HCT116 (cell line): Measurements from ENCODE around the gene MESD. TPM values are rescaled to one million over a fixed set of nuclear protein-coding genes. Genes with fewer than 3 reads are reported as not detected.
A peak's percentile ranks its signal among the peaks of the same experiment; 100 is the strongest.

Source experiments
- ATAC-seq: fragments of 200-7000 bp; cut with Tn5 transposase; 2 replicates; pipeline ENCODE4 v1.9.1; 2020; ENCODE audit warnings: mild to moderate bottlenecking, moderate library complexity
- Bru-seq: library from RNA; stranded (reverse); fragments of 400-500 nt; gene quantifications from one replicate; lab custom pipeline; 2021; lab: Mats Ljungman, UMichigan
- BruChase-seq, 2 experiments: library from RNA; stranded (reverse); fragments of 400-500 nt; gene quantifications; one replicate each; lab custom pipeline; 2021; lab: Mats Ljungman, UMichigan
- BruUV-seq: library from RNA; stranded (reverse); fragments of 400-500 nt; replicated peaks from 2 replicates; lab custom pipeline; 2021; lab: Mats Ljungman, UMichigan
- CTCF ChIA-PET: fragments of 300-600 bp; sonication (Branson Sonifier 250); formaldehyde crosslinking; loops from one replicate; lab custom pipeline; 2021; ENCODE audit warnings: antibody characterized with exemption; lab: Charles Lee
- POLR2A ChIA-PET: fragments of 300-600, 350-600 bp; sonication (Branson Sonifier 250); formaldehyde crosslinking; loops from one replicate; lab custom pipeline; 2021; ENCODE audit warnings: antibody characterized with exemption; lab: Charles Lee
- RAD21 ChIA-PET, 2 experiments: fragments of 300-600 bp; sonication (Branson Sonifier 250); formaldehyde crosslinking; loops; one replicate each; lab custom pipeline; 2023; ENCODE audit warnings: low total read pairs in 2 of 2; ENCODE audit not compliant: uncharacterized antibody in 2 of 2, unreplicated experiment in 2 of 2, low non-redundant PET in 1 of 2; lab: Charles Lee
- DNase-seq: peaks from one replicate; pipeline ENCODE4 v3.0.0-alpha.2; 2010; ENCODE audit warnings: low read depth, low spot score
- H2AFZ ChIP-seq: fragments of 200-600 bp; shearing (Covaris generic), sonication (generic); 2 replicates; pipeline ENCODE4 v1.6.1; 2017; ENCODE audit warnings: low read depth, mixed run types, mixed read lengths, antibody characterized with exemption, low read length; ENCODE audit not compliant: poor library complexity, severe bottlenecking
- H3K27ac ChIP-seq: 2 replicates; pipeline ENCODE4 v1.5.1; 2012; ENCODE audit warnings: low read depth, low read length
- H3K27me3 ChIP-seq: fragments of 200-600 bp; sonication (generic); 2 replicates; pipeline ENCODE4 v1.6.1; 2016; ENCODE audit warnings: mixed run types, low read length, mixed read lengths; ENCODE audit not compliant: insufficient read depth
- H3K36me3 ChIP-seq, 2 experiments: fragments of 200-500 bp in 1 of 2; fragments of 200-600 bp in 1 of 2; sonication (Bioruptor generic) in 1 of 2; sonication (generic) in 1 of 2; 2 replicates each; pipeline versions ENCODE4 v1.5.1 to v1.6.1; 2014 to 2016; ENCODE audit warnings: low read length in 2 of 2, inconsistent platforms in 1 of 2, mixed read lengths in 1 of 2, mixed run types in 1 of 2; ENCODE audit not compliant: insufficient read depth in 2 of 2, control insufficient read depth in 1 of 2
- H3K4me1 ChIP-seq, 2 experiments: fragments of 200-600 bp in 1 of 2; sonication (generic) in 1 of 2; 2 replicates each; pipeline versions ENCODE4 v1.5.1 to v1.6.1; 2012 to 2017; ENCODE audit warnings: low read length in 2 of 2, inconsistent platforms in 1 of 2, mild to moderate bottlenecking in 1 of 2, mixed read lengths in 1 of 2, mixed run types in 1 of 2, moderate library complexity in 1 of 2; ENCODE audit not compliant: insufficient read depth in 2 of 2, control insufficient read depth in 1 of 2
- H3K4me2 ChIP-seq: fragments of 200-600 bp; sonication (generic); 2 replicates; pipeline ENCODE4 v1.6.1; 2017; ENCODE audit warnings: mixed run types, low read length, mixed read lengths
- H3K4me3 ChIP-seq, 2 experiments: fragments of 200-600 bp in 1 of 2; sonication (generic) in 1 of 2; replicated peaks in 1 of 2; 2 replicates each; pipeline ENCODE4 v1.5.1; 2011 to 2016; ENCODE audit warnings: low read length in 2 of 2, control low read depth in 1 of 2, low read depth in 1 of 2, mild to moderate bottlenecking in 1 of 2, mixed read lengths in 1 of 2, mixed run types in 1 of 2
- H3K79me2 ChIP-seq: fragments of 200-600 bp; sonication (generic); 2 replicates; pipeline ENCODE4 v1.6.1; 2017; ENCODE audit warnings: mild to moderate bottlenecking, mixed run types, low read length, moderate library complexity, mixed read lengths; ENCODE audit not compliant: insufficient read depth
- H3K9ac ChIP-seq: fragments of 200-600 bp; sonication (generic); 2 replicates; pipeline ENCODE4 v1.6.1; 2016; ENCODE audit warnings: low read length, mixed read lengths
- H3K9me2 ChIP-seq: fragments of 200-600 bp; sonication (generic), shearing (Covaris generic); 2 replicates; pipeline ENCODE4 v1.6.1; 2017; ENCODE audit warnings: mixed run types, mild to moderate bottlenecking, moderate library complexity; ENCODE audit not compliant: insufficient read depth
- H3K9me3 ChIP-seq, 2 experiments: fragments of 200-500 bp in 1 of 2; fragments of 200-600 bp in 1 of 2; sonication (Bioruptor generic) in 1 of 2; sonication (generic) in 1 of 2; 2 replicates each; pipeline ENCODE4 v1.6.1; 2014 to 2017; ENCODE audit warnings: low read length in 2 of 2, mixed read lengths in 2 of 2, inconsistent platforms in 1 of 2, low read depth in 1 of 2, mild to moderate bottlenecking in 1 of 2, mixed run types in 1 of 2, moderate library complexity in 1 of 2; ENCODE audit not compliant: control insufficient read depth in 1 of 2, insufficient read depth in 1 of 2
- H4K20me1 ChIP-seq: fragments of 200-600 bp; sonication (generic), shearing (Covaris generic); 2 replicates; pipeline ENCODE4 v1.6.1; 2017; ENCODE audit warnings: mixed run types, mild to moderate bottlenecking, moderate library complexity; ENCODE audit not compliant: insufficient read depth
- CEBPB ChIP-seq: IDR thresholded peaks from 2 replicates; pipeline ENCODE4 v1.6.1; 2012; ENCODE audit warnings: low read depth
- CTCF ChIP-seq, 3 experiments: fragments of 200-600 bp in 1 of 3; sonication (generic) in 1 of 3; IDR thresholded peaks in 2 of 3; conservative IDR thresholded peaks in 1 of 3; 2 replicates each; pipeline ENCODE4 v1.5.1; 2012 to 2017; ENCODE audit warnings: low read depth in 2 of 3, low read length in 2 of 3, antibody characterized with exemption in 1 of 3, borderline replicate concordance in 1 of 3, control low read depth in 1 of 3, mild to moderate bottlenecking in 1 of 3, mixed read lengths in 1 of 3, mixed run types in 1 of 3, moderate library complexity in 1 of 3; ENCODE audit not compliant: insufficient read depth in 1 of 3
- MAX ChIP-seq: IDR thresholded peaks from 2 replicates; pipeline ENCODE4 v1.6.1; 2012
- POLR2A ChIP-seq: IDR thresholded peaks from 2 replicates; pipeline ENCODE4 v1.7.0; 2011; ENCODE audit warnings: borderline replicate concordance; ENCODE audit not compliant: insufficient read depth, insufficient read length; ENCODE audit errors: extremely low read depth
- POLR2AphosphoS5 ChIP-seq: IDR thresholded peaks from 2 replicates; pipeline ENCODE4 v1.6.1; 2011; ENCODE audit warnings: mild to moderate bottlenecking, low read depth, low read length, moderate library complexity
- SIN3A ChIP-seq: IDR thresholded peaks from 2 replicates; pipeline ENCODE4 v1.6.1; 2012; ENCODE audit warnings: low read depth
- SP1 ChIP-seq: IDR thresholded peaks from 2 replicates; pipeline ENCODE4 v1.6.1; 2012; ENCODE audit warnings: low read depth
- TCF7L2 ChIP-seq: IDR thresholded peaks from 2 replicates; pipeline ENCODE4 v1.7.0; 2011; ENCODE audit warnings: borderline replicate concordance, inconsistent platforms; ENCODE audit not compliant: insufficient read depth, insufficient read length; ENCODE audit errors: extremely low read depth
- YY1 ChIP-seq: IDR thresholded peaks from 2 replicates; pipeline ENCODE4 v1.6.1; 2011; ENCODE audit warnings: low read length, low read depth, moderate library complexity, mild to moderate bottlenecking; ENCODE audit not compliant: insufficient replicate concordance; ENCODE audit errors: extremely low read depth
- ZBTB33 ChIP-seq: IDR thresholded peaks from 2 replicates; pipeline ENCODE4 v1.6.1; 2011; ENCODE audit warnings: mild to moderate bottlenecking, low read length, moderate library complexity; ENCODE audit not compliant: insufficient replicate concordance; ENCODE audit errors: extremely low read depth
- ZFX ChIP-seq: fragments of 450-650 bp; IDR thresholded peaks from 2 replicates; pipeline ENCODE4 v1.6.1; 2017
- intact Hi-C: fragments of 100-400 bp; cut with micrococcal nuclease; formaldehyde crosslinking; loops from 2 replicates; pipeline ENCODE4 v1.10.0; 2022
- long read RNA-seq: library from polyadenylated mRNA; unstranded; transcript quantifications from one replicate; pipeline ENCODE4 v2.0.0, GENCODE V29; 2021; ENCODE audit not compliant: unreplicated experiment
- polyA plus RNA-seq: library from polyadenylated mRNA; unstranded; fragments of >200 nt; gene quantifications from 2 replicates; pipeline ENCODE4 v1.2.1, GENCODE V29; 2012; ENCODE audit warnings: missing spikeins
- total RNA-seq: library from RNA; stranded (reverse); gene quantifications from one replicate; pipeline ENCODE4 v1.2.1, GENCODE V29; 2021; ENCODE audit not compliant: unreplicated experiment

The MESD gene
- total RNA-seq (22.5 TPM), Bru-seq, nascent RNA (percentile 78 among the genes with signal in this experiment), BruChase-seq, experiment 1, labeled RNA remaining after a 6-hour chase (percentile 80 among the genes with signal in this experiment), BruChase-seq, experiment 2, labeled RNA remaining after a 2-hour chase (percentile 80 among the genes with signal in this experiment)
- 13.9 and 15.7 TPM in 2 replicates for polyA plus RNA-seq
- long read RNA-seq, full-length matches to known transcripts = 82 of 91 reads
- long read RNA-seq, partial matches to known transcripts = 2 of 91 reads
- long read RNA-seq, other reads (novel, unspliced or antisense) = 7 of 91 reads

- peaks cover 46% of the 10 kb centered on the region for H3K79me2 ChIP-seq
- TF ChIP-seq POLR2A = peak; percentile 89
- TF ChIP-seq SIN3A = peak; percentile 83
- no peak for TF ChIP-seq CTCF (IDR thresholded peaks at IDR 0.05 in 2 of 3, conservative IDR thresholded peaks at IDR 0.05 in 1 of 3; ENCODE audit: borderline replicate concordance in 1 of 3, insufficient read depth in 1 of 3, low read depth in 2 of 3, low read length in 2 of 3)
- TF ChIP-seq ZBTB33 = no peak
- TF ChIP-seq TCF7L2 = peak; percentile 96
- no peak for TF ChIP-seq CEBPB
- TF ChIP-seq POLR2AphosphoS5 = peak; percentile 97
- peak; percentile 49 for TF ChIP-seq SP1
- peak; percentile 79 for TF ChIP-seq MAX
- TF ChIP-seq YY1 = peak; percentile 93
- peak; percentile 58 for TF ChIP-seq ZFX
- peak within 1 kb of the TSS; percentile 97 for H2AFZ ChIP-seq
- no peaks in the 10 kb centered on the region for H3K36me3 ChIP-seq
- DNase-seq (peak; percentile 85), ATAC-seq (peak; percentile 98)
- peak within 1 kb of the TSS; percentile 77 for H3K27ac ChIP-seq
- no peaks in the 10 kb centered on the region for H3K27me3 ChIP-seq
- ChIA-PET RAD21 (interaction anchor here in 1 of 2 experiments (0.6 kb wide), 1 partner anchor 11 kb away, joined by 3 read pairs; the partner anchor contains the start of gene TLNRD1), POLR2A (interaction anchor here (0.7 kb wide), 1 partner anchor 290 kb away, joined by 3 read pairs; no protein-coding TSS in a partner anchor), CTCF (interaction anchor here (3.2 kb wide), 1 partner anchor 276 kb away, joined by 14 read pairs; no protein-coding TSS in a partner anchor)
- TSS peak; percentile 99 for BruUV-seq
- no peaks in the 10 kb centered on the region for H3K9me2 ChIP-seq
- no peaks in the 10 kb centered on the region for H3K9me3 ChIP-seq
- peak within 1 kb of the TSS; percentile 89 for H3K4me2 ChIP-seq
- intact Hi-C loops = loop anchor here (1.0 to 10.0 kb wide), 2 partner anchors 11 to 335 kb away; partner anchors contain the start of genes STARD5 and TLNRD1
- peak within 1 kb of the TSS; percentile 87 for H3K9ac ChIP-seq
- H3K4me3 ChIP-seq = peak within 1 kb of the TSS; percentile 97 to 100
- no peaks in the 10 kb centered on the region for H4K20me1 ChIP-seq
- H3K4me1 ChIP-seq = peaks cover 13 to 29% of the 10 kb centered on the region in 2 experiments; a peak in 3 of 4 replicates
Measured at GRCh38 chr15:80989518-80990478, at the start of gene MESD. Gene MESD (minus strand): TSS chr15:80989819. CDS start chr15:80989791, 28 bp downstream.
